ENCODE results near the gene TCEAL4. TPM values are rescaled to one million over a fixed set of nuclear protein-coding genes. Genes with fewer than 3 reads are reported as not detected.

The TCEAL4 gene
- total and polyA plus RNA-seq, 2 of the 13 experiments (the other 11 are each of a cell fraction or from before 2014, with no cell fraction given): 12.6 to 31.0 TPM

- ChIA-PET POLR2A (interaction anchor here (0.7 to 2.2 kb wide), 3 partner anchors 56 to 61 kb away, joined by 3 to 13 read pairs (median 9); no protein-coding TSS in a partner anchor), CTCF (ENCODE audit: low intra/inter-chr PET ratio, low total read pairs) (interaction anchor here (0.6 kb wide), 1 partner anchor 93 kb away, joined by 4 read pairs; no protein-coding TSS in a partner anchor)
- Histone ChIP-seq H3K4me2 (ENCODE audit: low read depth, low read length) (peak overlapping the region; percentile 84), H3K9me3 (ENCODE audit: low read length) (no peaks in the 10 kb centered on the region), H3K4me3 (replicated peaks in 1 of 3; ENCODE audit: insufficient read depth in 1 of 3, low read depth in 2 of 3, low read length in 3 of 3) (peak overlapping the region; percentile 67 to 78 (median 73)), H3K4me1 (ENCODE audit: insufficient read depth, low read length) (peaks cover 7% of the 10 kb centered on the region; the same call in 1 of the 2 replicates), H3K9ac (ENCODE audit: insufficient read depth, low read depth, low read length) (peak overlapping the region; percentile 71), H3K79me2 (ENCODE audit: insufficient read depth, low read length) (peaks cover 2% of the 10 kb centered on the region), H3K36me3 (replicated peaks in 1 of 2; ENCODE audit: control insufficient read depth in 1 of 2, insufficient read depth in 2 of 2, low read length in 2 of 2) (no peaks in the 10 kb centered on the region), H4K20me1 (ENCODE audit: insufficient read depth, low read length) (no peaks in the 10 kb centered on the region), H3K27me3 (ENCODE audit: control insufficient read depth in 1 of 2, insufficient read depth in 2 of 2, low read length in 2 of 2) (no peaks in the 10 kb centered on the region), H2AFZ (ENCODE audit: low read length) (peak overlapping the region; percentile 63), H3K27ac (ENCODE audit: extremely low read length, insufficient read depth, low read length) (peak overlapping the region; percentile 86)
- BruUV-seq (replicated peaks): TSS peak; percentile 83
- in situ Hi-C loops (cut with HindIII; ENCODE audit: extremely low pct_ligation_motif_present, low pct_unique_long_range_greater_than_20kb) (no loop called here), intact Hi-C loops (cut with micrococcal nuclease; ENCODE audit: unreplicated experiment) (loop anchor here (1.0 to 5.0 kb wide), 2 partner anchors 58 to 96 kb away; partner anchors contain the start of gene MORF4L2)
- DNase-seq (ENCODE audit: low spot score) (peak; percentile 39), ATAC-seq (peak; percentile 94), FAIRE-seq (no peak)
- 0% methylated on average over 12 of the region's 49 CpGs for WGBS (ENCODE audit: low lambda C conversion rate)
- TF ChIP-seq ARID3A (IDR thresholded peaks at IDR 0.05; ENCODE audit: low read depth, low read length): no peak
- no peak for TF ChIP-seq ZNF691 (CRISPR knock-in tag; IDR thresholded peaks at IDR 0.05; ENCODE audit: borderline replicate concordance, low read depth)
- TF ChIP-seq RARA (CRISPR knock-in tag; IDR thresholded peaks at IDR 0.05): 0 out of 2 replicates have a peak, but pooled peaks have one; percentile 17
- no peak for TF ChIP-seq ZNF383 (CRISPR knock-in tag; IDR thresholded peaks at IDR 0.05; ENCODE audit: borderline replicate concordance)
- no peak for TF ChIP-seq JUNB (CRISPR knock-in tag; IDR thresholded peaks at IDR 0.05; ENCODE audit: borderline replicate concordance)
- no peak for TF ChIP-seq TFDP2 (CRISPR knock-in tag; IDR thresholded peaks at IDR 0.05)
- TF ChIP-seq FOXJ3 (CRISPR knock-in tag; IDR thresholded peaks at IDR 0.05; ENCODE audit: borderline replicate concordance): no peak
- TF ChIP-seq MEIS2 (CRISPR knock-in tag; IDR thresholded peaks at IDR 0.05): no peak
- TF ChIP-seq CEBPG (CRISPR knock-in tag; IDR thresholded peaks at IDR 0.05): no peak
- TF ChIP-seq ISL2 (CRISPR knock-in tag; IDR thresholded peaks at IDR 0.05): no peak
- no peak for TF ChIP-seq KDM4B (CRISPR knock-in tag; IDR thresholded peaks at IDR 0.05)
- TF ChIP-seq AKNA (CRISPR knock-in tag; IDR thresholded peaks at IDR 0.05; ENCODE audit: borderline replicate concordance): no peak
- TF ChIP-seq TOE1 (CRISPR knock-in tag; IDR thresholded peaks at IDR 0.05): no peak
- no peak for TF ChIP-seq ZNF326 (CRISPR knock-in tag; IDR thresholded peaks at IDR 0.05; ENCODE audit: borderline replicate concordance)
These were observed 44.2 kb downstream of the TCEAL4 start for GRCh38 chrX:103629318-103630170.

Data from HepG2 (cell line).